Measurements from ENCODE around the gene TRIP10.

GRCh38 chr19:6714749-6715555 lies 24.5 kb upstream of the TRIP10 start:
- TF ChIP-seq CTCF (IDR thresholded peaks at IDR 0.05; ENCODE audit: low read length) (no peak), EZH2 (optimal IDR thresholded peaks at IDR 0.05; ENCODE audit: low read depth, low read length) (no peak)

Data from MM.1S (cell line).